H1 (cell line): ENCODE measurements around the gene CRLF3. TPM values are rescaled to one million over a fixed set of nuclear protein-coding genes. Genes with fewer than 3 reads are reported as not detected.

Experiments
- BACH1 ChIP-seq: IDR thresholded peaks from 2 replicates; pipeline ENCODE4 v1.6.1; 2012; ENCODE audit warnings: low read length, improper control_type of control experiment
- CBX5 ChIP-seq: fragments of 300-800, 300-1000 bp; sonication (generic); IDR thresholded peaks from 2 replicates; pipeline ENCODE4 v1.7.1; 2016; ENCODE audit warnings: antibody characterized with exemption, low read length, low read depth
- HDAC6 ChIP-seq: IDR thresholded peaks from one replicate; pipeline ENCODE4 v1.7.1; 2012; ENCODE audit warnings: low read depth, mild to moderate bottlenecking, inconsistent platforms, low read length, moderate library complexity
- KDM4A ChIP-seq: IDR thresholded peaks from one replicate; pipeline ENCODE4 v1.7.1; 2012; ENCODE audit warnings: low read depth, mild to moderate bottlenecking, moderate library complexity, low read length, inconsistent platforms; ENCODE audit not compliant: severe bottlenecking
- SUZ12 ChIP-seq: fragments of 200-600 bp; sonication (generic); IDR thresholded peaks from 2 replicates; pipeline ENCODE4 v1.6.1; 2012; ENCODE audit warnings: mild to moderate bottlenecking, inconsistent platforms, low read length, moderate library complexity, mixed read lengths
- polyA plus RNA-seq, 7 experiments: library from polyadenylated mRNA; depleted of rRNA in 3 of 7; stranded (reverse) in 5 of 7; unstranded in 2 of 7; fragments of >200 nt in 5 of 7; fragments of 200-250 nt in 2 of 7; gene quantifications; 1 replicate in 5 of 7; 2 replicates in 1 of 7; 4 replicates in 1 of 7; pipeline versions ENCODE4 v1.2.1 to v1.2.3, GENCODE V29; 2011 to 2013; ENCODE audit warnings: missing spikeins in 2 of 7, mixed read lengths in 2 of 7
- total RNA-seq: library from RNA; stranded (reverse); fragmentation: NEBNext Ultra II Directional; extraction: Animal tissue kit (Norgen Biotek cat#: 25700); gene quantifications from 2 replicates; pipeline ENCODE4 v1.2.1, GENCODE V29; 2021
- TF ChIP-seq, protein P1 (sequence below): fragments of 300-600 bp; sonication (generic); IDR thresholded peaks from 2 replicates; pipeline ENCODE4 v1.7.1; 2012; ENCODE audit warnings: low read length, moderate library complexity, mild to moderate bottlenecking, inconsistent platforms; ENCODE audit not compliant: insufficient replicate concordance

Gene CRLF3
- total and polyA plus RNA-seq, 2 of the 8 experiments (the other 6 are each of a cell fraction or from before 2014, with no cell fraction given), result 12.7 to 22.7 TPM

DNA sequence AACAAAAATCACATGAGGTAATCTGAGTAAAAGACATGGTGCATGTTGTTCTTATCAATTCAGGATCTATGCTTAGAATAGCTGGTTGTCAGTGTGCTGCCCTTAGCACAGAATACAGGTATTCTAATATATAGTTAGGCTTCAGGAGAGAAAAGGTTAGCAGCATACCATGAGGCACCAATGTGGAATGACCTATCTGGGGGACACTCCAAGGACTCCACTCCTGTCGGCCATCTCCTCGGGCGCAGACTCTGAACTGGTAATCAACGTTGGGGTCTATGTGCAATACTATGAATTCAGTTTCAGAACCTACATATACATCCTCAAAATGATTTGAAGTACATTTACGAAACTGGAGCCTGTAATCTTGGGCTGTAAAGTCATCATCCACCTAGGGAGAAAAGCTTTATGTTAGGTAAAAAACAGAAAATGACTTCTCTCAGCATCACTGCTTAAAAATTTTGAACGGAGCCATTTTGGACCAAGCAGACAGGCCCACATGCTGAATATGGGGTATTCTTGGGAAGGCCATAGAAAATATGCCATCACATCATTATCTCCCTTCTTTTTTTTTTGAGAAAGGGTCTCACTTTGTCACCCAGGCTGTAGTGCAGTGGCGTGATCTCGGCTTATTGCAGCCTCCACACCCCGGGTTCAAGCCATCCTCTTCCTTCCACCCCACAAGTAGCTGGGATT is 31.1 kb downstream of the CRLF3 start (continued):
- TF ChIP-seq, protein P1, sequence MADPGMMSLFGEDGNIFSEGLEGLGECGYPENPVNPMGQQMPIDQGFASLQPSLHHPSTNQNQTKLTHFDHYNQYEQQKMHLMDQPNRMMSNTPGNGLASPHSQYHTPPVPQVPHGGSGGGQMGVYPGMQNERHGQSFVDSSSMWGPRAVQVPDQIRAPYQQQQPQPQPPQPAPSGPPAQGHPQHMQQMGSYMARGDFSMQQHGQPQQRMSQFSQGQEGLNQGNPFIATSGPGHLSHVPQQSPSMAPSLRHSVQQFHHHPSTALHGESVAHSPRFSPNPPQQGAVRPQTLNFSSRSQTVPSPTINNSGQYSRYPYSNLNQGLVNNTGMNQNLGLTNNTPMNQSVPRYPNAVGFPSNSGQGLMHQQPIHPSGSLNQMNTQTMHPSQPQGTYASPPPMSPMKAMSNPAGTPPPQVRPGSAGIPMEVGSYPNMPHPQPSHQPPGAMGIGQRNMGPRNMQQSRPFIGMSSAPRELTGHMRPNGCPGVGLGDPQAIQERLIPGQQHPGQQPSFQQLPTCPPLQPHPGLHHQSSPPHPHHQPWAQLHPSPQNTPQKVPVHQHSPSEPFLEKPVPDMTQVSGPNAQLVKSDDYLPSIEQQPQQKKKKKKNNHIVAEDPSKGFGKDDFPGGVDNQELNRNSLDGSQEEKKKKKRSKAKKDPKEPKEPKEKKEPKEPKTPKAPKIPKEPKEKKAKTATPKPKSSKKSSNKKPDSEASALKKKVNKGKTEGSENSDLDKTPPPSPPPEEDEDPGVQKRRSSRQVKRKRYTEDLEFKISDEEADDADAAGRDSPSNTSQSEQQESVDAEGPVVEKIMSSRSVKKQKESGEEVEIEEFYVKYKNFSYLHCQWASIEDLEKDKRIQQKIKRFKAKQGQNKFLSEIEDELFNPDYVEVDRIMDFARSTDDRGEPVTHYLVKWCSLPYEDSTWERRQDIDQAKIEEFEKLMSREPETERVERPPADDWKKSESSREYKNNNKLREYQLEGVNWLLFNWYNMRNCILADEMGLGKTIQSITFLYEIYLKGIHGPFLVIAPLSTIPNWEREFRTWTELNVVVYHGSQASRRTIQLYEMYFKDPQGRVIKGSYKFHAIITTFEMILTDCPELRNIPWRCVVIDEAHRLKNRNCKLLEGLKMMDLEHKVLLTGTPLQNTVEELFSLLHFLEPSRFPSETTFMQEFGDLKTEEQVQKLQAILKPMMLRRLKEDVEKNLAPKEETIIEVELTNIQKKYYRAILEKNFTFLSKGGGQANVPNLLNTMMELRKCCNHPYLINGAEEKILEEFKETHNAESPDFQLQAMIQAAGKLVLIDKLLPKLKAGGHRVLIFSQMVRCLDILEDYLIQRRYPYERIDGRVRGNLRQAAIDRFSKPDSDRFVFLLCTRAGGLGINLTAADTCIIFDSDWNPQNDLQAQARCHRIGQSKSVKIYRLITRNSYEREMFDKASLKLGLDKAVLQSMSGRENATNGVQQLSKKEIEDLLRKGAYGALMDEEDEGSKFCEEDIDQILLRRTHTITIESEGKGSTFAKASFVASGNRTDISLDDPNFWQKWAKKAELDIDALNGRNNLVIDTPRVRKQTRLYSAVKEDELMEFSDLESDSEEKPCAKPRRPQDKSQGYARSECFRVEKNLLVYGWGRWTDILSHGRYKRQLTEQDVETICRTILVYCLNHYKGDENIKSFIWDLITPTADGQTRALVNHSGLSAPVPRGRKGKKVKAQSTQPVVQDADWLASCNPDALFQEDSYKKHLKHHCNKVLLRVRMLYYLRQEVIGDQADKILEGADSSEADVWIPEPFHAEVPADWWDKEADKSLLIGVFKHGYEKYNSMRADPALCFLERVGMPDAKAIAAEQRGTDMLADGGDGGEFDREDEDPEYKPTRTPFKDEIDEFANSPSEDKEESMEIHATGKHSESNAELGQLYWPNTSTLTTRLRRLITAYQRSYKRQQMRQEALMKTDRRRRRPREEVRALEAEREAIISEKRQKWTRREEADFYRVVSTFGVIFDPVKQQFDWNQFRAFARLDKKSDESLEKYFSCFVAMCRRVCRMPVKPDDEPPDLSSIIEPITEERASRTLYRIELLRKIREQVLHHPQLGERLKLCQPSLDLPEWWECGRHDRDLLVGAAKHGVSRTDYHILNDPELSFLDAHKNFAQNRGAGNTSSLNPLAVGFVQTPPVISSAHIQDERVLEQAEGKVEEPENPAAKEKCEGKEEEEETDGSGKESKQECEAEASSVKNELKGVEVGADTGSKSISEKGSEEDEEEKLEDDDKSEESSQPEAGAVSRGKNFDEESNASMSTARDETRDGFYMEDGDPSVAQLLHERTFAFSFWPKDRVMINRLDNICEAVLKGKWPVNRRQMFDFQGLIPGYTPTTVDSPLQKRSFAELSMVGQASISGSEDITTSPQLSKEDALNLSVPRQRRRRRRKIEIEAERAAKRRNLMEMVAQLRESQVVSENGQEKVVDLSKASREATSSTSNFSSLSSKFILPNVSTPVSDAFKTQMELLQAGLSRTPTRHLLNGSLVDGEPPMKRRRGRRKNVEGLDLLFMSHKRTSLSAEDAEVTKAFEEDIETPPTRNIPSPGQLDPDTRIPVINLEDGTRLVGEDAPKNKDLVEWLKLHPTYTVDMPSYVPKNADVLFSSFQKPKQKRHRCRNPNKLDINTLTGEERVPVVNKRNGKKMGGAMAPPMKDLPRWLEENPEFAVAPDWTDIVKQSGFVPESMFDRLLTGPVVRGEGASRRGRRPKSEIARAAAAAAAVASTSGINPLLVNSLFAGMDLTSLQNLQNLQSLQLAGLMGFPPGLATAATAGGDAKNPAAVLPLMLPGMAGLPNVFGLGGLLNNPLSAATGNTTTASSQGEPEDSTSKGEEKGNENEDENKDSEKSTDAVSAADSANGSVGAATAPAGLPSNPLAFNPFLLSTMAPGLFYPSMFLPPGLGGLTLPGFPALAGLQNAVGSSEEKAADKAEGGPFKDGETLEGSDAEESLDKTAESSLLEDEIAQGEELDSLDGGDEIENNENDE, result no peak
- TF ChIP-seq HDAC6 (no peak), CBX5 (no peak), BACH1 (no peak), SUZ12 (no peak), KDM4A (no peak)
- TF ChIP-seq, all 59 proteins: peak for 0
